GM12801 (cell line): ENCODE measurements around the gene ABR.

ENCODE experiments used
- CTCF ChIP-seq: IDR thresholded peaks from one replicate; pipeline ENCODE4 v1.5.1; 2011; ENCODE audit warnings: control low read depth; ENCODE audit not compliant: insufficient read length; ENCODE audit errors: extremely low read depth

The ABR gene

GRCh38 chr17:981292-981658, 198.5 kb downstream of the ABR start:
- no peak for TF ChIP-seq CTCF

DNA sequence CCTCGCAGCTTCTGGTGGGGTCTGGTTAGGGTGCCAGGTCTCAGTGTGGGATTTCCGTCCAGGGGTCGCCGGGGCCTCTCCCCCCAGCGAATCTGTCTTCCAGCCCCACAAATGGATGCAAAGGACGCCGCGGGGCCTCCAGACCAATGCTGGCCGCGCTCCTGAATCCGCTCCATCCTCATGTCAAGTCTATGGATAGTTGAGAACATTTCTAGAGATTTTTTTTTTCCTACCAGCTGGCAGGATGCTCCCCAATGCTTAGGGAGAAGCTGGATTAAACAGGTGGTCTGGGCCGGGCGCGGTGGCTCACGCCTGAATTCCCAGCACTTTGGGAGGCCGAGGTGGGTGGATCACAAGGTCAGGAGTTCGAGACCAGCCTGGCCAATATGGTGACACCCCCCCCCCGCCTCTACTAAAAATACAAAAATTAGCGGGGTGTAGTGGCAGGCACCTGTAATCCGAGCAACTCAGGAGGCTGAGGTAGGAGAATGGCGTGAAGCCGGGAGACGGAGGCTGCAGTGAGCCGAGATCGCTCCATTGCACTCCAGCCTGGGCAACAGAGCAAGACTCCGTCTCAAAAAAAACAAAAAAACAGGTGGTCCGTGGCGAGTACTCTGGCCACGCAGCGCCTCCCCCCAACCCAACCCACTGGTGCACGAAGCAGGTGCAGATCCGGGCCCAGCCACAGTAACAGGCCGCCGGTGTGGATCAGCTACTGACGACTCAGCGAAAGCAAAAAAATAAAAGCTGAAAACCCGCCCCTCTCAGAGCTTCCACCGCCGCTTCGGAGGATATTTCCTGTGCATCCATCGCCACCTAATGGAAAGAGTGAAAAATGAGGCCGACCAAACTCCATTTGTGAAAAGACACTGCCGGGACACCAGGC, 199.1 kb downstream of the ABR start:
- no peak for TF ChIP-seq CTCF

DNA sequence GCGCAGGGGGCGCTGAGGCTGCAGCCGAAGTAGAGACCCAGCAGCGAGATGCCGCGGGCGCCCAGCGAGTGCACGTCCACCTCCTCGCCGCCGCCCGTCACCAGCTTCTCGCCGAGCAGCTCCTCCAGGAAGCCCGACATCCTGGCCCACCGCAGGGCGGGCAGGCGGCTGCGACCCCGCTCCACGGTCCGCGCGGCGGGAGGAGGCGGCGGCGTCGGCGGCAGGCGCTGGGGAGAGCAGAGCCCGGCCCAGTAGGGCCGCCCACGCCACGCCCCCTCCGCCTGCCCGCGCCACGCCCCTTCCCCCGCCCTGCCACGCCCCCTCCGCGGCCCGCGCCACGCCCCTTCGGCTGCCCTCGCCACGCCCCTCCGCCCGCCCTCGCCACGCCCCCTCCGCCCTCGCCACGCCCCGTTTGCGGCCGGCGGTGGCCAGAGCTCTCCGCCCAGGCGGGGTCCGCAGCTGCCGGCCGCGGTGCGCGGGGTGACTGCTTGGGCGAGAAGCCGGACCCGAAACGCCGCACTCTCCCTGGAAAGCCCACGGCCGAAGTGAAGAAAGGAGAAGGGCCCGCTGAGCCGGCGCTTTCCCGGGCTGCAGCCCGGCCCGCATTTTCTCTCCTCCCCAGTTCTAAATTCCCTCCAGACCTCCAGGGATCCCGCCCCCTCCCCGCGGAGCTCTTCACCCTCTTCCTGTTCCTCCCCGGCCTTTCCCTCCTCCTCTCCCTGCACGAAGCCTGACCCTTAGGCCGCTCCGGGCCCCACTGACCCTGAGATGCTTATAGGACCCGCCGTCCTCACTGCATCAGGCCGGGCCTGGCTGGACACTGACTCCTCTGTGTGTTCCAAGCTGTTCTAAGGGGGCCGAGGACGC, 200.0 kb downstream of the ABR start, which contains the start of gene NXN:
TSS of gene NXN (minus strand) at position 238 of the 867 bp plus-strand sequence.
- TF ChIP-seq CTCF = no peak

- TF ChIP-seq CTCF = no peak
Observed at GRCh38 chr17:979212-979538, 200.6 kb downstream of the ABR start.

DNA sequence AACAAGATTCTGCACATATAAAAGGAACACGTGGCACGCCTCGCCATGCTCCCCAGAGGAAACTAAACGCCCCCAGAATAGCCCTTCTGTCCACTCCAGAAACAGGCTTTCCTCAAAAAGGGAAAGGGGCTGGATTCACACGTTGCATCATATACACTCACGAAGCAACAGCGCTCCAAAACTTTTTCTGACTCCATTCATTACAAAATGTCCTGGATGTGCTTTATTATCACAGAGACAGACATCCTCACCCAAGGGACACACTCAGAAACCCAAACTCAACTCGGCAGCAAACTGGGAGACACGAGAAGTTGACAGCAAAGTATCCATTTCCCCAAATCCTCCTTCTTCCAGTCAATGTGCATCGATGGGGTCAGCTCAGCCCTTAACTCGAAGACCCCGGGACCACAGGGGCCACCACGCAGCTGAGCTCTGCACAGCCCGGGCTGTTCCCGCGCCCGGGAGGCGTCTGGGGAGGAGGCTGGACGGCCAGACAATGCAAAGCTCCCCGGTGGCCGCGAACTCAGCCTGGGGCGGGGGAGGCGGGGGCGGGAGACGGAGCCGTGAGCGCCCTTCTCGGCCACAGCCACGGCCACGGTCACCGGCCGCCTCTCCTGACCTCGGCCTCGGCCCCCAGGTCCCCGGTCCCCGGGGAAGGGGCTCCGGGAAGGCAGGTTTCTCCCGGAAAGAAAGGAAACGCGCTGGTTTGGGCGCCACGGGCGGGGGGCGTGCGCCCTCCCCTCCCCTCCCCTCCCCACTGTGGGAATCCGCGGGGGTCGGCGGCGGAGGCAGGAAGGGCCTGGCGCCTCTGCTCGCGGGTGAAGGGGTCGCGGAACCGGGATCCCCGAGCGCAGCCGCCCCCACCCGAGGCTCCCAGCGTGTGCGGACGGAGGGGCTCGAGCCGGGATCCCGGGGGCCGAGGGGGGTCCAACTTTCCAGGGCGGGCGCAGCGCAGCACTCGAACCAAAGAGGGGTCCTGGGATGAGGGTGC, 201.4 kb downstream of the ABR start:
- TF ChIP-seq CTCF = no peak

DNA sequence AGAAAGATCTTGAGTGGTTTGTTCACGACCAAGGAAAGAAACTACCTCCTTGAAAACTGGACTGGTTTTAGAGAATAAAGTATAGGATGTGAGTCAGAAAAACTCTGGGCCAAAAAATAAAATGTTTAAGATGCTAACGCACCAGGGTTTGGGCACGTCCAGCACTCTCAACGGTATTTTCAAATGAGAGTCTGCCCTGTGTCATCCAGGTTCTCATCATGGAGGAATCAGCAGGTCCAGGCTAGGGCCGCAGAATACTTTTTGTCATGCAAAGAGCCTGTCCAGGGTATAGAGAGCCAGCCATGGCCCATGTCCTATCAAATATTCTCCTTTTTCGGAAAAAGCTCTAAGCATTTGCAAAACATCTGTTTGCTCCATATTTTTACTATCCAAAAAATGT, 202.6 kb downstream of the ABR start:
- TF ChIP-seq CTCF = no peak
